CD4-positive, alpha-beta T cell (primary cell): ENCODE measurements around the gene DIAPH2. TPM values are rescaled to one million over a fixed set of nuclear protein-coding genes. Genes with fewer than 3 reads are reported as not detected.

ENCODE experiments used
- ATAC-seq: fragments of 200-7000 bp; cut with Tn5 transposase; one replicate; pipeline ENCODE4 v1.10.0; 2022; ENCODE audit warnings: mild to moderate bottlenecking; ENCODE audit not compliant: poor library complexity
- CTCF ChIA-PET: fragments of 350-600 bp; sonication (Branson Sonifier 250); formaldehyde crosslinking; loops from one replicate; lab custom pipeline; 2021; ENCODE audit warnings: antibody characterized with exemption, inconsistent platforms; lab: Charles Lee
- POLR2A ChIA-PET: fragments of 350-600 bp; sonication (Branson Sonifier 250); formaldehyde crosslinking; loops from one replicate; lab custom pipeline; 2021; ENCODE audit warnings: antibody characterized with exemption, inconsistent platforms; lab: Charles Lee
- DNase-seq, 14 experiments: peaks; one replicate each; pipeline ENCODE4 v3.0.0-alpha.2; 2013 to 2020; ENCODE audit warnings: mixed read lengths in 2 of 14
- H3K27ac ChIP-seq, 2 donors: one replicate each; pipeline versions ENCODE4 v1.5.1 to v1.7.0; 2013; ENCODE audit warnings: low read length in 2 of 2, low read depth in 1 of 2, mild to moderate bottlenecking in 1 of 2
- H3K27me3 ChIP-seq, 2 experiments: 1 replicate in 1 of 2; 2 replicates in 1 of 2; pipeline versions ENCODE4 v1.6.1 to v1.7.0; 2013; ENCODE audit warnings: low read length in 2 of 2, control low read depth in 1 of 2, mild to moderate bottlenecking in 1 of 2, moderate library complexity in 1 of 2; ENCODE audit not compliant: insufficient read depth in 2 of 2, control insufficient read depth in 1 of 2
- H3K36me3 ChIP-seq: one replicate; pipeline ENCODE4 v1.6.1; 2013; ENCODE audit warnings: low read length, control low read depth; ENCODE audit not compliant: insufficient read depth
- H3K4me1 ChIP-seq: one replicate; pipeline ENCODE4 v1.6.1; 2013; ENCODE audit warnings: low read length, control low read depth; ENCODE audit not compliant: insufficient read depth
- H3K4me3 ChIP-seq: one replicate; pipeline ENCODE4 v1.5.1; 2013; ENCODE audit warnings: mild to moderate bottlenecking, low read length, moderate library complexity
- H3K9me3 ChIP-seq, 2 experiments: 1 replicate in 1 of 2; 2 replicates in 1 of 2; pipeline versions ENCODE4 v1.6.1 to v1.7.0; 2013; ENCODE audit warnings: low read length in 2 of 2, mild to moderate bottlenecking in 2 of 2, control low read depth in 1 of 2, moderate library complexity in 1 of 2; ENCODE audit not compliant: control insufficient read depth in 1 of 2, insufficient read depth in 1 of 2
- H3K27ac Mint-ChIP-seq: one replicate; pipeline ENCODE4 v1.8.0; 2020; ENCODE audit warnings: mixed read lengths
- H3K27me3 Mint-ChIP-seq: one replicate; pipeline ENCODE4 v1.8.0; 2021; ENCODE audit warnings: mixed read lengths
- H3K36me3 Mint-ChIP-seq: one replicate; pipeline ENCODE4 v1.8.0; 2021; ENCODE audit warnings: low read depth, mixed read lengths
- H3K4me1 Mint-ChIP-seq: one replicate; pipeline ENCODE4 v1.8.0; 2021; ENCODE audit warnings: low read depth, mixed read lengths
- H3K4me3 Mint-ChIP-seq: one replicate; pipeline ENCODE4 v1.8.0; 2020; ENCODE audit warnings: mild to moderate bottlenecking, mixed read lengths
- H3K9me3 Mint-ChIP-seq: one replicate; pipeline ENCODE4 v1.8.0; 2020; ENCODE audit warnings: mixed read lengths
- CTCF ChIP-seq: fragments of 200-600 bp; IDR thresholded peaks from one replicate; pipeline ENCODE4 v1.8.0; 2022; ENCODE audit warnings: antibody characterized with exemption, mild to moderate bottlenecking
- intact Hi-C, 2 experiments: fragments of 100-400 bp; cut with DNase I in 1 of 2; cut with micrococcal nuclease in 1 of 2; formaldehyde crosslinking; loops; one replicate each; pipeline versions ENCODE4 v1.15.1 to v1.9.0; 2023 to 2025; cut with DNase I, micrococcal nuclease
- total RNA-seq, 174 experiments: library from RNA in 2 of 174; stranded (reverse) in 2 of 174; gene quantifications; one replicate each; pipeline ENCODE4 v1.2.3 and lab custom pipeline; 2021 to 2026

The DIAPH2 gene
- total RNA-seq, 2 experiments from 2014 or later: 11.4 to 11.7 TPM

- no peaks in the 10 kb centered on the region for H3K9me3 ChIP-seq
- Mint-ChIP-seq H3K4me1 (no peaks in the 10 kb centered on the region), H3K36me3 (peaks cover 8% of the 10 kb centered on the region), H3K9me3 (no peaks in the 10 kb centered on the region), H3K27ac (no peak within 1 kb of the TSS), H3K27me3 (no peaks in the 10 kb centered on the region), H3K4me3 (no peak within 1 kb of the TSS)
- ChIA-PET CTCF (no interaction called here), POLR2A (no interaction called here)
- intact Hi-C loops: no loop called here
- no peak for TF ChIP-seq CTCF
- ATAC-seq (no peak), DNase-seq (no peak)
- no peaks in the 10 kb centered on the region for H3K27me3 ChIP-seq
- peaks cover 7% of the 10 kb centered on the region for H3K36me3 ChIP-seq
- no peaks in the 10 kb centered on the region for H3K4me1 ChIP-seq
- no peak within 1 kb of the TSS for H3K4me3 ChIP-seq
- H3K27ac ChIP-seq: no peak within 1 kb of the TSS
These were observed 199.0 kb downstream of the DIAPH2 start, which contains the start of gene RPA4 for GRCh38 chrX:96883608-96884007. Gene RPA4 (plus strand): TSS chrX:96883908. CDS start chrX:96884311, 403 bp downstream.

GRCh38 chrX:96884027-96884426 is 199.4 kb downstream of the DIAPH2 start:
- Mint-ChIP-seq H3K9me3 (no peaks in the 10 kb centered on the region), H3K27me3 (no peaks in the 10 kb centered on the region), H3K36me3 (peaks cover 8% of the 10 kb centered on the region), H3K27ac (no peak overlapping the region), H3K4me3 (no peak overlapping the region), H3K4me1 (no peaks in the 10 kb centered on the region)
- peaks cover 7% of the 10 kb centered on the region for H3K36me3 ChIP-seq
- DNase-seq (no peak), ATAC-seq (no peak)
- intact Hi-C loops: no loop called here
- no peak for TF ChIP-seq CTCF
- H3K4me1 ChIP-seq: no peaks in the 10 kb centered on the region
- no peak overlapping the region for H3K27ac ChIP-seq
- no peak overlapping the region for H3K4me3 ChIP-seq
- no peaks in the 10 kb centered on the region for H3K9me3 ChIP-seq
- POLR2A ChIA-PET: no interaction called here
- CTCF ChIA-PET: no interaction called here
- no peaks in the 10 kb centered on the region for H3K27me3 ChIP-seq

DNA sequence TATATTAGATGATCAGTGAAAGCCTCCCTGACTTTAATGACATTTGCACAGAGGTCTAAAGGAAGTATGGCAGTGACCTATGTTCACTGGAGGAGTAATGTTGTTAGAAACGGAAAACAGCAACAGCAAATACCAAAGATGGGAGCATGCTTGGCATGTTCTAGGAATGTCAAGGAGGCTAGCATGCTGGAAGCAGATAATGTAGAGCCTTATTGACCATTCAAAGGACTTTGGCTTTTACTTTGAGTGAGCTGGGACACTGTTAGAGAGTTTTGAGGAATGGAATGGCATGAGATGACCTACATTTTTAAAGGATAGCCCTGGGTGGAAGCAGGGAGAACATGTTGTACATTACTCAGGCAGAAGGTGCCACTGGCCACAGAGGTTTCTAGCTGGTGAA is 205.1 kb downstream of the DIAPH2 start:
- Histone ChIP-seq H3K4me1 (no peaks in the 10 kb centered on the region), H3K9me3 (no peaks in the 10 kb centered on the region), H3K4me3 (no peak overlapping the region), H3K27me3 (no peaks in the 10 kb centered on the region), H3K36me3 (no peaks in the 10 kb centered on the region), H3K27ac (no peak overlapping the region)
- intact Hi-C loops: no loop called here
- Mint-ChIP-seq H3K27ac (no peak overlapping the region), H3K36me3 (peaks cover 5% of the 10 kb centered on the region), H3K4me1 (no peaks in the 10 kb centered on the region), H3K27me3 (no peaks in the 10 kb centered on the region), H3K4me3 (no peak overlapping the region), H3K9me3 (no peaks in the 10 kb centered on the region)
- DNase-seq (no peak), ATAC-seq (no peak)
- ChIA-PET CTCF (no interaction called here), POLR2A (no interaction called here)
- no peak for TF ChIP-seq CTCF
